AG10803 (cell line): ENCODE results near the gene TMEM236.

ENCODE experiments used
- DNase-seq: peaks from one replicate; pipeline ENCODE4 v3.0.0; 2010; ENCODE audit warnings: low read depth
- H3K4me3 ChIP-seq: 2 replicates; pipeline ENCODE4 v1.5.1; 2011; ENCODE audit warnings: mild to moderate bottlenecking, low read length, control low read depth
- CTCF ChIP-seq: conservative IDR thresholded peaks from 2 replicates; pipeline ENCODE4 v1.5.1; 2011; ENCODE audit warnings: mild to moderate bottlenecking, low read length, control low read depth, inconsistent platforms

TMEM236 gene

GRCh38 chr10:17793823-17794644, 42.0 kb downstream of the TMEM236 start:
- no peak overlapping the region for H3K4me3 ChIP-seq
- TF ChIP-seq CTCF: no peak
- DNase-seq: no peak

GRCh38 chr10:17795083-17795482, 43.1 kb downstream of the TMEM236 start:
- TF ChIP-seq CTCF: no peak
- no peak for DNase-seq
- no peak overlapping the region for H3K4me3 ChIP-seq

GRCh38 chr10:17795813-17796594, 44.0 kb downstream of the TMEM236 start:
- H3K4me3 ChIP-seq: no peak overlapping the region
- no peak for TF ChIP-seq CTCF
- no peak for DNase-seq

- no peak; the same call in 1 of the 2 replicates for TF ChIP-seq CTCF
- H3K4me3 ChIP-seq: no peak overlapping the region
- DNase-seq: no peak
Measured at GRCh38 chr10:17801507-17801906, 49.5 kb downstream of the TMEM236 start.

GRCh38 chr10:17802350-17802749, 50.3 kb downstream of the TMEM236 start:
- DNase-seq: no peak
- no peak overlapping the region for H3K4me3 ChIP-seq
- TF ChIP-seq CTCF: no peak

- no peak overlapping the region for H3K4me3 ChIP-seq
- TF ChIP-seq CTCF: no peak
- DNase-seq: no peak
Measured at GRCh38 chr10:17802976-17803375, 51.0 kb downstream of the TMEM236 start.

- no peak for DNase-seq
- no peak for TF ChIP-seq CTCF
- no peak overlapping the region for H3K4me3 ChIP-seq
Measured at GRCh38 chr10:17805330-17805729, 53.3 kb downstream of the TMEM236 start.
